Heart left ventricle (tissue), 16 donors: ENCODE results near the gene KLF12. TPM values are rescaled to one million over a fixed set of nuclear protein-coding genes. Genes with fewer than 3 reads are reported as not detected.

Source experiments
- ATAC-seq, 4 donors: fragments of 200-7000 bp; cut with Tn5 transposase; one replicate each; pipeline ENCODE4 v1.9.1; 2020 to 2022; ENCODE audit warnings: moderate library complexity in 4 of 4, mild to moderate bottlenecking in 3 of 4, moderate number of reproducible peaks in 1 of 4
- DNase-seq, 5 donors: peaks; one replicate each; pipeline ENCODE4 v3.0.0-alpha.2; 2020
- H3K27ac ChIP-seq, 12 donors: fragments of 200-600 bp; sonication (generic) in 4 of 12; one replicate each; pipeline versions ENCODE4 v1.5.0 to v1.8.0; 2016 to 2022; ENCODE audit warnings: mild to moderate bottlenecking in 2 of 12
- H3K27me3 ChIP-seq, 9 donors: fragments of 200-600 bp; sonication (generic) in 2 of 9; one replicate each; pipeline versions ENCODE4 v1.5.1 to v1.8.0; 2016 to 2022; ENCODE audit warnings: mild to moderate bottlenecking in 3 of 9
- H3K36me3 ChIP-seq, 9 donors: fragments of 200-600 bp; sonication (generic) in 2 of 9; one replicate each; pipeline versions ENCODE4 v1.5.0 to v1.8.0; 2018 to 2022; ENCODE audit warnings: mild to moderate bottlenecking in 2 of 9
- H3K4me1 ChIP-seq, 12 donors: fragments of 200-600 bp; sonication (generic) in 4 of 12; one replicate each; pipeline versions ENCODE4 v1.5.0 to v1.8.0; 2016 to 2022; ENCODE audit warnings: mild to moderate bottlenecking in 3 of 12
- H3K4me3 ChIP-seq, 12 donors: fragments of 200-600 bp; sonication (generic) in 4 of 12; one replicate each; pipeline versions ENCODE4 v1.5.0 to v1.8.0; 2017 to 2022; ENCODE audit warnings: mild to moderate bottlenecking in 9 of 12, moderate library complexity in 4 of 12
- H3K9me3 ChIP-seq, 12 donors: fragments of 200-600 bp; sonication (generic) in 4 of 12; one replicate each; pipeline versions ENCODE4 v1.5.0 to v1.8.0; 2016 to 2022; ENCODE audit warnings: mild to moderate bottlenecking in 1 of 12
- POLR2A ChIP-seq, 2 donors: fragments of 450-650 bp; IDR thresholded peaks; one replicate each; pipeline ENCODE4 v1.6.1; 2017; ENCODE audit warnings: antibody characterized with exemption in 2 of 2, mild to moderate bottlenecking in 2 of 2, moderate library complexity in 2 of 2
- WGBS, 4 donors: extraction: QIAGEN DNeasy Blood & Tissue Kit in 2 of 4; methylation state at CpG; one replicate each; pipeline versions ENCODE4 v1.1.5 to v1.1.7; 2013 to 2018; 5-methylcytosine and 5-hydroxymethylcytosine counted together
- intact Hi-C, 10 donors: fragments of 100-400 bp; cut with DNase I; formaldehyde crosslinking; loops; one replicate each; pipeline versions ENCODE4 v1.11.1 to v1.14.2; 2022
- long read RNA-seq, 3 donors: library from polyadenylated mRNA; unstranded; transcript quantifications; one replicate each; pipeline ENCODE4 v2.0.0, GENCODE V29; 2020 to 2021
- polyA plus RNA-seq, 2 donors: library from polyadenylated mRNA; stranded (reverse); fragments of 200-250 nt; gene quantifications; one replicate each; pipeline ENCODE4 v1.2.3, GENCODE V29; 2013
- total RNA-seq, 9 donors: library from RNA; depleted of rRNA in 2 of 9; stranded (reverse); fragments of >200 nt in 2 of 9; fragmentation: NEBNext Ultra II Directional in 3 of 9; extraction: Animal tissue kit (Norgen Biotek cat#: 25700) in 3 of 9; gene quantifications; one replicate each; pipeline versions ENCODE4 v1.1.0 to v1.2.4, GENCODE V29; 2016 to 2023
- TF ChIP-seq, protein P1 (sequence below), 12 donors: fragments of 200-600 bp; sonication (generic) in 4 of 12; IDR thresholded peaks; one replicate each; pipeline versions ENCODE4 v1.5.0 to v1.8.0; 2018 to 2022; ENCODE audit warnings: antibody characterized with exemption in 12 of 12, mild to moderate bottlenecking in 5 of 12
- donor health status: ischemic (EF 13 %, LVEDD 7.1; RV severe dilation, severe dysfunction).
- donor health status: healthy with polysubstance abuse.
- donor health status: DM: no; HTN: yes; CAD: no.
- donor health status: DM: no; HTN: no; CAD: no.
- donor health status: ischemic (EF 25% LVEDD 6.9; RV normal size, moderate dysfunction).
- donor health status: ischemic (EF 25% LVEDD 5.7; RV mildly dilated, moderate dysfunction).
- donor health status: healthy.
- donor health status: DM: yes; HTN: yes; CAD: no.
- donor health status: ischemic (EF 35%, LVEDD 5.7; RV mildly dilated, moderate dysfunction).
- donor health status: nonischemic (EF 11% LVEDD 7.7; RV severe dilation, severe dysfunction).
- donor health status: DM: yes; HTN: yes; CAD: no.
- donor health status: PGD.
- donor health status: ischemic (EF 29% LVEDD 5.4; RV normal size, mild dysfunction).
- donor health status: nonischemic (EF 23%, LVEDD 6.1; RV moderate dilation, normal function).

Gene KLF12
- 10 to 100 TPM; 11.1 to 23.7 (median 17.9) TPM for total RNA-seq
- 1 to 10 TPM; 2.3 to 3.8 TPM for polyA plus RNA-seq
- long read RNA-seq, donor 1, partial matches to known transcripts = 0 of 7 reads
- long read RNA-seq, donor 1, other reads (novel, unspliced or antisense) = 7 of 7 reads
- long read RNA-seq, donor 2, partial matches to known transcripts = 1 of 8 reads
- long read RNA-seq, donor 2, other reads (novel, unspliced or antisense) = 7 of 8 reads
- long read RNA-seq, donor 3, partial matches to known transcripts = 0 of 6 reads
- long read RNA-seq, donor 3, other reads (novel, unspliced or antisense) = 6 of 6 reads

DNA sequence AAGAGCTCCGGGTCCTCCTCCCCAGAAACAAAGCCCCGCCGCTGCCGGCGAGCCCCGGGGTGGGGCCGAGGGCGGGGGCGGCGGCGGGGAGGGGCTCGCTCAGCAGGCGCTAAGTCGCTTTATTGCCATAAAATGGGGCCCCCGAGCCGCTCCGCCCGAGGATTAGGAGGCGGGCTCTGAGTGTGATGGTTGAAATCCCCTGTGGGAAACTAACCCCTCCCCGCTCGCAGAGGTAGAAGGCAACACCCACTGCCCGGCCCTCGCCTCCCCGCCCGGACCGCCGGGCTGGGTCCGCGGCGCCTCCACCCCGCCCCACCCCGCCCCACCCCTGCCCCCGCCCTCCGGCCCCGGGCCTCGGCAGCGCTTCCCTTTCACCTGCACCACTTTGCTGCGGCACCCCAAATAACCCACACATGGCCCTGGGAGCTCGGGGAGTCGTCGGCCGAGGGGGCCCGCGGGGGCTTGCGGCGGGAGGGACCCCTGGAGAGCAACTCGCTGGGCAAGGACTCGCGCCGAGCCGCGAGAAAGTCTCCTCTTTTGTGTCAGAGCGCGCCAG lies at the start of gene KLF12:
Gene KLF12, minus strand, starts transcription at position 184 of the 556 bp plus-strand sequence.
- intact Hi-C loops = loop anchor here (1.0 to 10.0 kb wide), 22 partner anchors 57 to 1083 kb away; no protein-coding TSS in a partner anchor
- H3K9me3 ChIP-seq = no peaks in the 10 kb centered on the region
- H3K4me3 ChIP-seq = peak within 1 kb of the TSS; percentile 69 to 97 (median 89)
- 0 to 1% (median 0%) methylated on average over 7 to 54 of the region's 54 CpGs for WGBS, 4 donors
- TF ChIP-seq, protein P1, sequence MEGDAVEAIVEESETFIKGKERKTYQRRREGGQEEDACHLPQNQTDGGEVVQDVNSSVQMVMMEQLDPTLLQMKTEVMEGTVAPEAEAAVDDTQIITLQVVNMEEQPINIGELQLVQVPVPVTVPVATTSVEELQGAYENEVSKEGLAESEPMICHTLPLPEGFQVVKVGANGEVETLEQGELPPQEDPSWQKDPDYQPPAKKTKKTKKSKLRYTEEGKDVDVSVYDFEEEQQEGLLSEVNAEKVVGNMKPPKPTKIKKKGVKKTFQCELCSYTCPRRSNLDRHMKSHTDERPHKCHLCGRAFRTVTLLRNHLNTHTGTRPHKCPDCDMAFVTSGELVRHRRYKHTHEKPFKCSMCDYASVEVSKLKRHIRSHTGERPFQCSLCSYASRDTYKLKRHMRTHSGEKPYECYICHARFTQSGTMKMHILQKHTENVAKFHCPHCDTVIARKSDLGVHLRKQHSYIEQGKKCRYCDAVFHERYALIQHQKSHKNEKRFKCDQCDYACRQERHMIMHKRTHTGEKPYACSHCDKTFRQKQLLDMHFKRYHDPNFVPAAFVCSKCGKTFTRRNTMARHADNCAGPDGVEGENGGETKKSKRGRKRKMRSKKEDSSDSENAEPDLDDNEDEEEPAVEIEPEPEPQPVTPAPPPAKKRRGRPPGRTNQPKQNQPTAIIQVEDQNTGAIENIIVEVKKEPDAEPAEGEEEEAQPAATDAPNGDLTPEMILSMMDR (IDR thresholded peaks at IDR 0.05) = no peak
- TF ChIP-seq POLR2A (IDR thresholded peaks at IDR 0.05) = no peak
- ATAC-seq (peak; percentile 71 to 87 (median 80)), DNase-seq (peak; percentile 92 to 94 (median 92))
- peak within 1 kb of the TSS; percentile 92 to 99 (median 98) for H3K27ac ChIP-seq
- no peaks in the 10 kb centered on the region for H3K36me3 ChIP-seq
- peaks cover 0 to 4% (median 0%) of the 10 kb centered on the region in 9 donors for H3K27me3 ChIP-seq
- H3K4me1 ChIP-seq = peaks cover 3 to 38% (median 31%) of the 10 kb centered on the region in 12 donors

DNA sequence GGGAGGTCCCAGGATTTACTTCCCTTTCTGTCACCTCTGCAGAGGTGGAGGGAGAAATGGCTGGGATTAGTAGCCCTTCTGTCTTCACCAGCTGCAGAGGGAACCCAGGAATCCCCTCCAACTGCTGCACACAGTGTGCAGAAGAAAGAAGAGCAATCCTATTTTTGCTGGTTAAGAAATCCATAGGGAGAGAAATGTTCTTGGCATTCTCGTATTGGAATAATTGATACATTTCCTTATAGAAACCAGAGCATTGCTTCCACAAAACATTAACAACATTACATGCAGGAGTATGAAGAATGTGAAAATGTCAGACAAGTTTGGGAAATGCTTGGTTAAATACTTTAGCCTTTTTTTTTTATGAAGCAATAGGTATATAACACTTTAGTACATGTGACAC lies 48.3 kb upstream of the KLF12 start:
- Histone ChIP-seq H3K27ac (no peak overlapping the region), H3K36me3 (no peaks in the 10 kb centered on the region), H3K27me3 (no peaks in the 10 kb centered on the region), H3K4me1 (no peaks in the 10 kb centered on the region), H3K4me3 (no peak overlapping the region), H3K9me3 (no peaks in the 10 kb centered on the region)
- intact Hi-C loops = no loop called here
- ATAC-seq = no peak
- WGBS, 4 donors = 85 to 97% (median 91%) methylated on average over 1 of the region's 1 CpG
- DNase-seq = no peak
- TF ChIP-seq, protein P1 (IDR thresholded peaks at IDR 0.05) = no peak

DNA sequence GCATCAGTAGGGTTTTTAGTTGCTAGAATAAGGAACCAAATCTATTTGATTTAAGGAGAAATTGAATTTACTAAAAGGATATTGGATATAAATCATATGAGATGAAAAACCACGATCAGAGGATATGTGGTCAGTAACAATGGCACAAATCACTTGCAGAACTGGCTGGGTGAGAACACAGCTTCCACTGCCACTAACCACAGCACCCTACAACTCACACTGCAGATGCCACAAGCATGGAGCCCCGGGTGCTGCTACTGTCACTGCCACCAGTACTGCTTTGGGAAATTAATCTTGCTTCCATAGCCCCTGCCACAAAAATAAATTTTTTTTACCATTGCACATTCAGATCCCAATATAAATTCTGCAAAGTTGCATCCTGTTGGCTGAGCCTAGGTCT lies 40.6 kb upstream of the KLF12 start:
- WGBS, 4 donors = 77 to 89% (median 84%) methylated on average over 2 of the region's 2 CpGs
- no peaks in the 10 kb centered on the region for H3K4me1 ChIP-seq
- H3K9me3 ChIP-seq = no peaks in the 10 kb centered on the region
- no peaks in the 10 kb centered on the region for H3K27me3 ChIP-seq
- DNase-seq = no peak
- no peak for ATAC-seq
- H3K4me3 ChIP-seq = no peak overlapping the region
- TF ChIP-seq, protein P1 (IDR thresholded peaks at IDR 0.05) = no peak
- TF ChIP-seq POLR2A (IDR thresholded peaks at IDR 0.05) = no peak
- no peaks in the 10 kb centered on the region for H3K36me3 ChIP-seq
- H3K27ac ChIP-seq = no peak overlapping the region
- intact Hi-C loops = no loop called here

DNA sequence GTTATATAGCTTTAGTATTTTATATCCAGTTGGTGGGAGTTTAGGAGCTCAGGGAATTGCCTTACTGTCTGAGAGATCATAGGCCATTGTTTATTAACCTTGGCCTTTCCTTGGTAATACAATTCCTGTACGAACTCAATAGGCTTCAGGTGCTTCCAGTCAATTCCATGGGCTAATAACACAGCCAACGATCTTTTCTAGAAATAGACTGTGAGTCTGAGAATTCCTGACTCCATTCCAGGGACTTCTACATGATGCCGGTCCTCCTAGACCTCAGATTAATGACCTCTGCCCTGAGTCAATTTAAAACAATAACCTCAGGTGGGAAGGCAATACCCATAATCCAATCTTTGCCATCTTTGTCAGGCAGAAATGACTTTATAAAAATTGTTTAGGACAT lies 39.6 kb upstream of the KLF12 start:
- H3K27me3 ChIP-seq = no peaks in the 10 kb centered on the region
- H3K36me3 ChIP-seq = no peaks in the 10 kb centered on the region
- TF ChIP-seq, protein P1 (IDR thresholded peaks at IDR 0.05) = no peak
- TF ChIP-seq POLR2A (IDR thresholded peaks at IDR 0.05) = no peak
- 42 to 53% (median 49%) methylated on average over 3 of the region's 3 CpGs for WGBS, 4 donors
- DNase-seq (no peak), ATAC-seq (peak in 1 of 4 donors; percentile 49)
- H3K9me3 ChIP-seq = no peaks in the 10 kb centered on the region
- intact Hi-C loops = no loop called here
- H3K4me3 ChIP-seq = no peak overlapping the region
- no peak overlapping the region for H3K27ac ChIP-seq
- no peaks in the 10 kb centered on the region for H3K4me1 ChIP-seq
